Panc1 (cell line): ENCODE measurements around the gene DYNC1LI2.

ENCODE experiments used
- CTCF ChIP-seq: fragments of 450-650 bp; IDR thresholded peaks from 2 replicates; pipeline ENCODE4 v1.5.1; 2017; ENCODE audit warnings: mild to moderate bottlenecking
- POLR2AphosphoS5 ChIP-seq: IDR thresholded peaks from 2 replicates; pipeline ENCODE4 v1.6.1; 2012; ENCODE audit warnings: mild to moderate bottlenecking, low read depth, low read length, moderate library complexity

- TF ChIP-seq CTCF, result no peak
- no peak for TF ChIP-seq POLR2AphosphoS5
Measured at GRCh38 chr16:66787427-66787826, 36.0 kb upstream of the DYNC1LI2 start.
